H1 (cell line): ENCODE measurements around the gene CCDC157.

Experiments used
- CREB1 ChIP-seq: IDR thresholded peaks from 2 replicates; pipeline ENCODE4 v1.6.1; 2012; ENCODE audit warnings: inconsistent platforms
- CTCF ChIP-seq, 3 experiments: IDR thresholded peaks; 1 replicate in 2 of 3; 2 replicates in 1 of 3; pipeline versions ENCODE4 v1.5.1 to v1.6.1; 2011; ENCODE audit warnings: low read length in 3 of 3, mild to moderate bottlenecking in 3 of 3, inconsistent platforms in 2 of 3, low read depth in 1 of 3, moderate library complexity in 1 of 3; ENCODE audit not compliant: insufficient read depth in 1 of 3; ENCODE audit errors: control extremely low read depth in 1 of 3
- TCF12 ChIP-seq: IDR thresholded peaks from 2 replicates; pipeline ENCODE4 v1.6.1; 2011; ENCODE audit warnings: low read depth, mild to moderate bottlenecking, low read length

GRCh38 chr22:30317778-30318177 is 39.0 kb upstream of the CCDC157 start:
- TF ChIP-seq CREB1 (no peak), CTCF (IDR thresholded peaks at IDR 0.05; ENCODE audit: control extremely low read depth in 1 of 3, insufficient read depth in 1 of 3, low read depth in 1 of 3, low read length in 3 of 3) (no peak), TCF12 (no peak)
